HG03045 (cell line): Measurements from ENCODE around the gene TMEM267.
"Not testable (repeated sequence)": the region's sequence is repeated elsewhere in the genome, so short reads cannot be mapped to it uniquely, and the experiment has no call there.

Source experiments
- ATAC-seq: cut with Tn5 transposase; IDR thresholded peaks from one replicate; pipeline ENCODE4 v1.9.1; 2021; ENCODE audit warnings: mild to moderate bottlenecking, moderate library complexity; ENCODE audit not compliant: unreplicated experiment

Gene TMEM267

GRCh38 chr5:43461066-43461465 is 22.6 kb downstream of the TMEM267 start:
- no peak for ATAC-seq

GRCh38 chr5:43456556-43456955 is 27.1 kb downstream of the TMEM267 start:
- ATAC-seq: no peak

- ATAC-seq: not testable (repeated sequence)
These were observed 42.1 kb downstream of the TMEM267 start for GRCh38 chr5:43441575-43441974.

- ATAC-seq: no peak
These were observed 46.5 kb downstream of the TMEM267 start for GRCh38 chr5:43437062-43437660.

GRCh38 chr5:43433382-43433781 is 50.3 kb downstream of the TMEM267 start:
- ATAC-seq: no peak

GRCh38 chr5:43432486-43433375 is 50.9 kb downstream of the TMEM267 start:
- no peak for ATAC-seq

- no peak for ATAC-seq
These were observed 54.0 kb downstream of the TMEM267 start for GRCh38 chr5:43429706-43430105.

GRCh38 chr5:43429016-43429415 is 54.6 kb downstream of the TMEM267 start:
- ATAC-seq: no peak

GRCh38 chr5:43427306-43427705 is 56.4 kb downstream of the TMEM267 start:
- no peak for ATAC-seq

- ATAC-seq: no peak
These were observed 57.7 kb downstream of the TMEM267 start for GRCh38 chr5:43425983-43426382.

- not testable (repeated sequence) for ATAC-seq
These were observed 60.6 kb downstream of the TMEM267 start for GRCh38 chr5:43423086-43423485.

- no peak for ATAC-seq
These were observed 61.5 kb downstream of the TMEM267 start for GRCh38 chr5:43422143-43422542.

GRCh38 chr5:43421450-43422133 is 62.1 kb downstream of the TMEM267 start:
- no peak for ATAC-seq

- ATAC-seq: no peak
These were observed 63.4 kb downstream of the TMEM267 start for GRCh38 chr5:43420241-43420640.

- no peak for ATAC-seq
These were observed 65.1 kb downstream of the TMEM267 start for GRCh38 chr5:43418561-43418960.

- no peak for ATAC-seq
These were observed 66.8 kb downstream of the TMEM267 start for GRCh38 chr5:43416803-43417394.

- no peak for ATAC-seq
These were observed 67.5 kb downstream of the TMEM267 start for GRCh38 chr5:43415935-43416802.

- ATAC-seq: no peak
These were observed 69.7 kb downstream of the TMEM267 start for GRCh38 chr5:43413966-43414365.

- ATAC-seq: no peak
These were observed 71.0 kb downstream of the TMEM267 start for GRCh38 chr5:43412644-43413043.

- no peak for ATAC-seq
These were observed 71.5 kb downstream of the TMEM267 start, which contains the start of gene CCL28 for GRCh38 chr5:43412156-43412555. TSS of gene CCL28 (minus strand) at chr5:43412391. CDS start at chr5:43412316, 75 bp downstream.
